ENCODE measurements around the gene PRKG1. TPM values are rescaled to one million over a fixed set of nuclear protein-coding genes. Genes with fewer than 3 reads are reported as not detected.

The PRKG1 gene
- polyA plus RNA-seq, 3 donors, result not detected

- no peak overlapping the region for H3K4me3 ChIP-seq (replicated peaks in 1 of 3; ENCODE audit: low read depth in 2 of 3, low read length in 3 of 3)
- H3K4me2 ChIP-seq (replicated peaks; ENCODE audit: extremely low read depth, low read length, poor library complexity, severe bottlenecking), result no peak overlapping the region
- no peaks in the 10 kb centered on the region for H3K27me3 ChIP-seq (ENCODE audit: control insufficient read depth in 2 of 2, insufficient read depth in 2 of 2, low read length in 2 of 2)
- no peak for TF ChIP-seq CTCF (IDR thresholded peaks at IDR 0.05)
- no peak overlapping the region for H3K4me3 Mint-ChIP-seq
- no peaks in the 10 kb centered on the region for H3K9me3 ChIP-seq (replicated peaks in 1 of 2; ENCODE audit: control insufficient read depth in 1 of 2, insufficient read depth in 1 of 2, low read length in 2 of 2)
- H3K27ac ChIP-seq (ENCODE audit: low read depth in 1 of 2, low read length in 2 of 2), result no peak overlapping the region
- peaks cover 0 to 2% (median 0%) of the 10 kb centered on the region in 7 donors for H3K9me3 Mint-ChIP-seq
- intact Hi-C loops (cut with micrococcal nuclease), result no loop called here
- H3K79me2 ChIP-seq (ENCODE audit: insufficient read depth, low read length), result no peaks in the 10 kb centered on the region
- H3K4me1 Mint-ChIP-seq, result no peaks in the 10 kb centered on the region
- no CpG with 5 or more reads among the region's 1 CpG for WGBS (ENCODE audit: insufficient coverage)
- H3K4me1 ChIP-seq (ENCODE audit: control insufficient read depth in 1 of 2, insufficient read depth in 2 of 2, low read length in 2 of 2), result no peaks in the 10 kb centered on the region
- H3K27ac Mint-ChIP-seq, result no peak overlapping the region
- H4K20me1 ChIP-seq (ENCODE audit: insufficient read depth, low read length), result no peaks in the 10 kb centered on the region
- no peaks in the 10 kb centered on the region for H3K36me3 ChIP-seq (replicated peaks in 1 of 2; ENCODE audit: control insufficient read depth in 1 of 2, insufficient read depth in 2 of 2, low read length in 2 of 2)
- H3K9ac ChIP-seq (ENCODE audit: insufficient read depth, low read length, poor library complexity, severe bottlenecking), result no peak overlapping the region
- no peaks in the 10 kb centered on the region for H3K36me3 Mint-ChIP-seq
- no peaks in the 10 kb centered on the region for H3K27me3 Mint-ChIP-seq (ENCODE audit: low read depth in 3 of 3)
- no peak for DNase-seq
- H2AFZ ChIP-seq (ENCODE audit: insufficient read depth, low read depth, low read length, poor library complexity, severe bottlenecking), result no peak overlapping the region
These were observed 823.3 kb downstream of the PRKG1 start for GRCh38 chr10:51897560-51897959.

GRCh38 chr10:51900180-51900579, 825.9 kb downstream of the PRKG1 start:
- intact Hi-C loops (cut with micrococcal nuclease), result no loop called here
- Histone ChIP-seq H3K36me3 (replicated peaks in 1 of 2; ENCODE audit: control insufficient read depth in 1 of 2, insufficient read depth in 2 of 2, low read length in 2 of 2) (no peaks in the 10 kb centered on the region), H2AFZ (ENCODE audit: insufficient read depth, low read depth, low read length, poor library complexity, severe bottlenecking) (no peak overlapping the region), H3K4me3 (replicated peaks in 1 of 3; ENCODE audit: low read depth in 2 of 3, low read length in 3 of 3) (no peak overlapping the region), H3K4me2 (replicated peaks; ENCODE audit: extremely low read depth, low read length, poor library complexity, severe bottlenecking) (no peak overlapping the region), H4K20me1 (ENCODE audit: insufficient read depth, low read length) (no peaks in the 10 kb centered on the region), H3K79me2 (ENCODE audit: insufficient read depth, low read length) (no peaks in the 10 kb centered on the region), H3K9me3 (replicated peaks in 1 of 2; ENCODE audit: control insufficient read depth in 1 of 2, insufficient read depth in 1 of 2, low read length in 2 of 2) (no peaks in the 10 kb centered on the region), H3K27me3 (ENCODE audit: control insufficient read depth in 2 of 2, insufficient read depth in 2 of 2, low read length in 2 of 2) (no peaks in the 10 kb centered on the region), H3K4me1 (ENCODE audit: control insufficient read depth in 1 of 2, insufficient read depth in 2 of 2, low read length in 2 of 2) (no peaks in the 10 kb centered on the region), H3K27ac (ENCODE audit: low read depth in 1 of 2, low read length in 2 of 2) (no peak overlapping the region), H3K9ac (ENCODE audit: insufficient read depth, low read length, poor library complexity, severe bottlenecking) (no peak overlapping the region)
- no CpG with 5 or more reads among the region's 1 CpG for WGBS (ENCODE audit: insufficient coverage)
- H3K4me1 Mint-ChIP-seq, result no peaks in the 10 kb centered on the region
- H3K36me3 Mint-ChIP-seq, result no peaks in the 10 kb centered on the region
- TF ChIP-seq CTCF (IDR thresholded peaks at IDR 0.05), result no peak
- H3K4me3 Mint-ChIP-seq, result no peak overlapping the region
- DNase-seq, result no peak
- no peaks in the 10 kb centered on the region for H3K27me3 Mint-ChIP-seq (ENCODE audit: low read depth in 3 of 3)
- H3K9me3 Mint-ChIP-seq, result peaks cover 0 to 2% (median 0%) of the 10 kb centered on the region in 7 donors
- H3K27ac Mint-ChIP-seq, result no peak overlapping the region
